ENCODE data around the gene TNFRSF1B.

TNFRSF1B gene

DNA sequence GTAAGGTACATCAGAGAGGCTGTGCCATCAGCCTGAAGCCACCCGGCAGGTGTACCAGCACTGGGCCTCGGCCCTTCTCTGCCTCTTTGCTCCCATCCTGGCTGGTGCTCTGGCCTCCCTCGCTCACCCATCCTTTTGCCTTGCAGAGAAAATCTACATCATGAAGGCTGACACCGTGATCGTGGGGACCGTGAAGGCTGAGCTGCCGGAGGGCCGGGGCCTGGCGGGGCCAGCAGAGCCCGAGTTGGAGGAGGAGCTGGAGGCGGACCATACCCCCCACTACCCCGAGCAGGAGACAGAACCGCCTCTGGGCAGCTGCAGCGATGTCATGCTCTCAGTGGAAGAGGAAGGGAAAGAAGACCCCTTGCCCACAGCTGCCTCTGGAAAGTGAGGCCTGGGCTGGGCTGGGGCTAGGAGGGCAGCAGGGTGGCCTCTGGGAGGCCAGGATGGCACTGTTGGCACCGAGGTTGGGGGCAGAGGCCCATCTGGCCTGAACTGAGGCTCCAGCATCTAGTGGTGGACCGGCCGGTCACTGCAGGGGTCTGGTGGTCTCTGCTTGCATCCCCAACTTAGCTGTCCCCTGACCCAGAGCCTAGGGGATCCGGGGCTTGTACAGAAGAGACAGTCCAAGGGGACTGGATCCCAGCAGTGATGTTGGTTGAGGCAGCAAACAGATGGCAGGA, 24.5 kb upstream of the TNFRSF1B start:
- no peak for DNase-seq

DNA sequence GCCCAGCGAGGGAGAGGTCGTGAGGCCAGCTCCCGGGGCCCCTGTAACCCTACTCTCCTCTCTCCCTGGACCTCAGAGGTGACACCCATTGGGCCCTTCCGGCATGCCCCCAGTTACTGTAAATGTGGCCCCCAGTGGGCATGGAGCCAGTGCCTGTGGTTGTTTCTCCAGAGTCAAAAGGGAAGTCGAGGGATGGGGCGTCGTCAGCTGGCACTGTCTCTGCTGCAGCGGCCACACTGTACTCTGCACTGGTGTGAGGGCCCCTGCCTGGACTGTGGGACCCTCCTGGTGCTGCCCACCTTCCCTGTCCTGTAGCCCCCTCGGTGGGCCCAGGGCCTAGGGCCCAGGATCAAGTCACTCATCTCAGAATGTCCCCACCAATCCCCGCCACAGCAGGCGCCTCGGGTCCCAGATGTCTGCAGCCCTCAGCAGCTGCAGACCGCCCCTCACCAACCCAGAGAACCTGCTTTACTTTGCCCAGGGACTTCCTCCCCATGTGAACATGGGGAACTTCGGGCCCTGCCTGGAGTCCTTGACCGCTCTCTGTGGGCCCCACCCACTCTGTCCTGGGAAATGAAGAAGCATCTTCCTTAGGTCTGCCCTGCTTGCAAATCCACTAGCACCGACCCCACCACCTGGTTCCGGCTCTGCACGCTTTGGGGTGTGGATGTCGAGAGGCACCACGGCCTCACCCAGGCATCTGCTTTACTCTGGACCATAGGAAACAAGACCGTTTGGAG, 23.7 kb upstream of the TNFRSF1B start:
- no peak for DNase-seq

DNA sequence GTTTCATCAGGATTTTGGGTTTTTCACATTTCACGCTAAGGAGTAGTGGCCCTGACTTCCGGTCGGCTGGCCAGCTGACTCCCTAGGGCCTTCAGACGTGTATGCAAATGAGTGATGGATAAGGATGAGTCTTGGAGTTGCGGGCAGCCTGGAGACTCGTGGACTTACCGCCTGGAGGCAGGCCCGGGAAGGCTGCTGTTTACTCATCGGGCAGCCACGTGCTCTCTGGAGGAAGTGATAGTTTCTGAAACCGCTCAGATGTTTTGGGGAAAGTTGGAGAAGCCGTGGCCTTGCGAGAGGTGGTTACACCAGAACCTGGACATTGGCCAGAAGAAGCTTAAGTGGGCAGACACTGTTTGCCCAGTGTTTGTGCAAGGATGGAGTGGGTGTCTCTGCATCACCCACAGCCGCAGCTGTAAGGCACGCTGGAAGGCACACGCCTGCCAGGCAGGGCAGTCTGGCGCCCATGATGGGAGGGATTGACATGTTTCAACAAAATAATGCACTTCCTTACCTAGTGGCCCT, 23.1 kb upstream of the TNFRSF1B start:
- peak; percentile 74 for DNase-seq

DNA sequence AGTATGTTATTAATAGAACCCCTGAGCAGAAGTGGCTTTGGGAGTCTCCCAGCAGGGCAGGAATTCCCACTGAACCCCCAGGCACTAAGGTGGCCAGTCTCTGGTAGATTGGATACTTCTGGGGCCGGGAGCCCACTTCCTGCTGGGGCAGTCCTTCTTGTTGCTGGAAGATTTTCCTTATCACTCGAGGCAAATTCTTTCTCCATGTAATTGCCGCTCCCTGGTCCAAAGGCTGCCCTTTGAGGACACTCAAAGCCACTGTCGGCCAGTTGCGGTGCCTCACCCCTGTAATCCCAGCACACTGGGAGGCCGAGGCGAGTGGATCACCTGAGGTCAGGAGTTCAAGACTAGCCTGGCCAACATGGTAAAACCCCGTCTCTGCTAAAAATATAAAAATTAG, 22.6 kb upstream of the TNFRSF1B start:
- DNase-seq = no peak

DNA sequence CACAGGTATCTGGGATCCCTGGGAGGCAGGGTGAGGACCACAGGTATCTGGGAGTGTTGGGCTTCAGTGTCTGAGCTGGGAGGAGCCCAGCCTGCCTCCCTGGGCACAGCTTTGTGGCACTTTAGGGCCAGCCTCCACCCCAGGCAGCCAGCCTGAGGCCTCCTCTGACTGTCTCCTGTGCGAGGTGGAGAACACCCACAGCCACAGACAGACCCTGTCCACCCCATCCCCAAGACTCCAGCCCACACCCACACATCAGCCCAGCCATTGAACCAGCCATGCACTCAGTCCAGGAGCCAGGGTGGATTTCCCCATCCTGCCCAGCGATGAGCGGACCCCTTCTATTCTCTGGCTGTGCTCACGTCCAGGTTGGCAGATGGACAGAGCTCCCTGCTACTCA, 21.8 kb upstream of the TNFRSF1B start:
- DNase-seq = no peak

DNA sequence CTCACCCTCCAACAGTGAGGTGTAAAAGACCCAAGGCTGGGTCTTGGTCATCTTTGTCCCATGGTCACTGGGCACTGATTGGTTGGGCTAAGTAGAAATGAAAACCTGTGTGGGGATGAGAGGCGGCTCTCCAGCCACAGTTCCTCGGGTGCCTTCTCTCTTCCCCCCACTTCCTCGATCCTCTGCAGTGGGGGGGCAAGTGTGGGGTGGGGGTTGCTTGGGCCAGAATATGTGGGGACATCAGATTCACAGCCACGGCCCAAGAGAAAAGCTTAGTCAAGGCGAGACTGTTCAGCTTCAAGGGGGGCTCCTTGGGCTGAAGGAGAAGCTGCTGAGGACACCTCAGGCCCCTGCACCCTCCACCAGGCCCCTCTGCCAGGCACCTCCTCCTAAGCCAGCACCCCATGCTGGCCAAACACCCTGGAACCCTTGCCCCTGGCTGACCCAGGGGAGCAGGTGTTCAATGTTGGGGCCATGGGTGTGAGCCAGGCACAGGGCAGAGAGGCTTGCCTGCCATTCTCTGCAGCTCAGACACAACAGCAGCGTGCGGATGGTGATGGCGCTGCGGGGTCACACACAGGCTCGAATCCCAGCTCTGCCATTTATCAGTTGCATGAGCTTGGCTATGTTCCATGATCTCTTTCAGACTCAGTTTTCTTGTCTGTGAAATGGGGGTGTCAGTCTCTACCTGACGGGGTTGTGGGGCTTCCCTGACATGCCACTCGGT, 21.0 kb upstream of the TNFRSF1B start:
- DNase-seq = no peak

DNA sequence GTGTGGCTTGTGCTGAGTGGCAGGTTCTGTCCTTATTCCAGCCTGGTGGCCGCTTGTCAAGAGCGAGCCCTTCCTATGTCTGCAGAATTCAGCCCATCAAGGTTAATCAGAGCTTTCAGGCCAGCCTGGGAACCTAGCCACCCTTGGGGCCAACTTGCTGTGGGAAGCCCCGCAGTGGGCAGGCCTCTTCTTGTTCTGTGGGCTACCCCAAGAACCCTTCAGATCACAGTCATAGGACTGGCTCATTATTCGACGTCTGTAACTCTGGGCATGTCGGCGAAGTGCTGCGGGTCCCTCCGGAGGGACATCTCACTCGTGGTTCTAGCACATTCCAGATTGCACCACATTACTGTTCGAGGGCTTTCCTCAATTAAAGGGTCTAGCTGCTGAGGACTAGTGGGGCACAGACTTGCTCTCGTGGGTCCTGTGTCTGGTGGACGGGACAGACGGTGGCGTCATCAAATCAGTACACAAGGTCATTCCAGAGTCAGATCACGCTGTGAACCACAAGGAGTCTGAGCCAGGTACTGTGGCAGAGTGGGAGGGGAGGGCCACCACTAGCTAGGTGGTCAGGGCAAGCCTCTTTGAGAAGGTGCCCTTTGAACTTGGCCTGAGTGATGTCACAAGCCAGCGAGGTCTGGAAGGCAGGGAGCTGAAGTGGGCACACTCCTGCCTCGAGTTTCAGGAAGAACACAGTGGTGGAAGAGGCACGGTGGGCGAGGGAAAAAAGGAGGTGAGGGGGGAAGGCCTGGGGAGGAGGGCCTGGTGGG, 20.3 kb upstream of the TNFRSF1B start:
- DNase-seq = no peak

GRCh38 chr1:12147201-12147701, 19.5 kb upstream of the TNFRSF1B start:
- DNase-seq = no peak

- no peak for DNase-seq
Observed at GRCh38 chr1:12148160-12148957, 18.4 kb upstream of the TNFRSF1B start.

GRCh38 chr1:12148958-12149790, 17.6 kb upstream of the TNFRSF1B start:
- no peak for DNase-seq

- no peak for DNase-seq
Observed at GRCh38 chr1:12149791-12150175, 17.0 kb upstream of the TNFRSF1B start.

GRCh38 chr1:12150456-12151200, 16.2 kb upstream of the TNFRSF1B start:
- peak; percentile 80 for DNase-seq

GRCh38 chr1:12151465-12151864, 15.3 kb upstream of the TNFRSF1B start:
- no peak for DNase-seq

DNA sequence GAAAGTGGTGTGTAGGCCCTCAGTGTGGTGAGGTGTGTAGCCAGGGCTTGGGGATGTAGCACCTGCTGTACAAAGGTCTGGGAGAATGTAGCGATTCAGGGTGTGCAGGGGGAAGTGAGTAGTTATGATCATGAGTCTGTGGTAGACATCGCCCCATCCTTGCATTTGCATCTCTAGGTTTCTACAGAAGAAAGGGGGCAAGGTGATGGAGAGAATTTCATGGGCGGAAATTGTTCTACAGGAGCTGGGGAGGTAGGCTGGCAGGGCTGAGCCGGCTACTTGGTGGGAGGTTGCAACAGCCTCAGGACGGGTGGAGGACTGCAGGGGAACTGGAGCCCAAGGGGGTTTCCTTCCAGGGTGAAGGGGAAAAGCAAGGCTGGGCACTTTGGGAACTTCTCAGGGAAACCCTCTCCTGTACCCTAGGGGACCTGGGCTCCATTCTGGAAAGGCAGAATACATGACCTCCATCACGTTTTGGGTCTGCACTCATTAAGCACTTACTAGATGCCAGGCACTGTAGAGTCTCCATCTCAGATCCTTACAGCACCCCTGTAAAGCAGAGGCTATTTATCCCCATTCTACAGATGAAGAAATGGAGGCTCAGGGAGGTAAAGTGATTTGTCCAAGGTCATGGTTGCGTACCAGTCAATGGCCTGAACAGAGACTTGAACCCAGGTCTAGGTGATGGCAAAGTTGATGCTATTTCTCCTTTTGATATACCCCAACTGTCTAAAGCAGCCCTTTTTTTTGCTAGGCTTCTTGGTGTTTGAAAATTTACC, 14.5 kb upstream of the TNFRSF1B start:
- no peak for DNase-seq

DNA sequence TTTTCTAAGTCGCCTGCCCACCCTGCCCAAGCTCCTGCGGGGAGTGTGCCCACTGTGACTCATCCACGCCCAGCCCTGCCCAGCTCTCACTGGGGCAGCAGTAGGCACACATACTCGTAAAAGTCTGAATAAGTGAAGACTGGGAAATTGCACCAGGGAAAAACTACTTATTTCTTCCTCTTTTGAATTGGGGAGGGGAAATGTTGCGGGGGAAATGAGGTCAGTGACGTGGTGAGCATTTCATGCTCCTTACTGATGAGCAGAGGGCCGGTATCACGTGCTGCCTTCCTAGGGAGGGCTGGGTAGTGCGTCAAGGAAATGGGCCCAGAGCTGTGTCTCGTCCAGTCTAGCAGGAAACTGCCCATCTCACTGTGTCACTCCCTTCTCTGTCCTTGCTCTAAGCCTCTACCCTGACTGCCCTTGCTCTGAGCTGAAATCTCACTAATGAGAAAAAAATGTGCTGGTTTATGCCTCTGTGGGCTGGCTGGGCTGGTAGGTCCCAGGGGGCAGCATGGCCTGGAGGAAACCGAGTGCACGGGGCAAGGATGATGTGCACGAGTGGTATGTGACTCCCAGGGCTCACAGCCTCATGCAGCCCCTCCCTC, 13.5 kb upstream of the TNFRSF1B start:
- DNase-seq = no peak

GRCh38 chr1:12155328-12155727, 11.5 kb upstream of the TNFRSF1B start:
- DNase-seq = no peak

DNA sequence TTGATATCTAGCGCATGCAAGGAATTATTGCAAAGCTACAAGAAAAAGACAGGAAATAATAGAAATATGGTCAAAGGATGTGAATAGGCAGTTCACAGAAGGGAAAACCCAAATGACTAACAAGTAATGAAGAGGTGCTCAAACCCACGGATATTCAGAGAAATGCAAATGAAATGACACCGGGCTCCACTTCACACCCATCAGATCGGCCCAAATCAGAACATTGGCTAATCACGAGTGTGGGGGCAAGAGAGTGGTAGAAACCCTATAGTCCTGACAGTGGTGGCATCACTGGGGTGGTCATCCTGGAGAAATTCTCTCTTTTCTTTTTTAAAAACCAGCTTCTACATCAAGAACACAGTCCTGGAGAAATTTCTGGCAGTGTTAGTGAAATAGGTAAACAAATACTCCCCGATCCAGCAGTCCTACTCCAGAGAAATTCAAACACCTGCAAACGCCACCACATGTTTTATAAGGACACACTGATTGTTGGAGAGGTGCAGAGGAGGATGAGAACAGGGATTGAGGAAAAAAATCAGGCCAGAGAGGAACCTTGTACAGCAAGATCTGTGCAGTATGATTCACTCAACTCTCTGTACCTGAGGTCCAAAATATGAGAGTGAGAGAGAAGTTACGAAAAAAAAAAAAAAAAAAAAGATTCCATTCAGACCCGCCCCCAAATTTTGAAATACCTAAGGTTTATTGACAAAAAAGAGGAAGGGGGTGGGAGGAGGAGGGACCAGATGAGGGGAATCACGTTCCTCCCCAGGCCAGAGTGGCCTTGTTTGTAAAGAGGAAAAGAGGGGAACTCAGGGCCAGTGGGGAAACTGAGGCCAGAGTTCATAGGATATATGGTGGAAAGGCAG, 9.2 kb upstream of the TNFRSF1B start:
- no peak for DNase-seq

All from DMS79 (cell line).